HUES48 (cell line): ENCODE measurements around the gene FBXW7.

Source experiments
- H3K27ac ChIP-seq: one replicate; pipeline ENCODE4 v1.7.0; 2013; ENCODE audit warnings: low read depth, low read length, inconsistent platforms
- H3K27me3 ChIP-seq: 2 replicates; pipeline ENCODE4 v1.6.1; 2013; ENCODE audit warnings: mild to moderate bottlenecking, low read length; ENCODE audit not compliant: control insufficient read depth, insufficient read depth
- H3K36me3 ChIP-seq: 2 replicates; pipeline ENCODE4 v1.6.1; 2013; ENCODE audit warnings: low read length; ENCODE audit not compliant: control insufficient read depth, insufficient read depth
- H3K4me1 ChIP-seq: 2 replicates; pipeline ENCODE4 v1.6.1; 2013; ENCODE audit warnings: mild to moderate bottlenecking, low read length; ENCODE audit not compliant: control insufficient read depth, insufficient read depth
- H3K4me3 ChIP-seq: 2 replicates; pipeline ENCODE4 v1.5.1; 2013; ENCODE audit warnings: mild to moderate bottlenecking, low read depth, low read length
- H3K9ac ChIP-seq: 2 replicates; pipeline ENCODE4 v1.6.1; 2013; ENCODE audit warnings: mild to moderate bottlenecking, low read depth, low read length, moderate library complexity
- H3K9me3 ChIP-seq: 2 replicates; pipeline ENCODE4 v1.6.1; 2013; ENCODE audit warnings: low read length; ENCODE audit not compliant: control insufficient read depth, insufficient read depth

Gene FBXW7

DNA sequence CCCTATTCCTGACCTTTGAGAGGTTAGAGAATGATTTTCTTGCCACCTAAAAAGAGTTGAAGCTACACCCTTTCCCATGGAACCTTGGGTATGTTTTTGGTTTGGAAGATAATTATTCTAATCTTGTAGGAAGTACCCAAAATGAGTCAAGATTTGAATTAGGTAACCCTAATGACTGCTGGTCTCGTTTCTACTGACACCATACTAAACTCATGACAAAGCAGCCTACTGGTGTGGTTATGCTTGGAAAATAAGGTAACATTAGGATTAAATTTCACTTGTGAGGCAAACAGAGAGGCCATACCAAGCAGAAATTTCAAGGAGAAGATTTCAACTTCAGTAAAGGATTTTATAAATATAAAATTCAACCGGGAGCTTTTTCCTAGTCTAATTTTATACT lies 107.9 kb downstream of the FBXW7 start:
- no peaks in the 10 kb centered on the region for H3K36me3 ChIP-seq
- H3K4me3 ChIP-seq, result no peak overlapping the region
- H3K9ac ChIP-seq, result no peak overlapping the region

DNA sequence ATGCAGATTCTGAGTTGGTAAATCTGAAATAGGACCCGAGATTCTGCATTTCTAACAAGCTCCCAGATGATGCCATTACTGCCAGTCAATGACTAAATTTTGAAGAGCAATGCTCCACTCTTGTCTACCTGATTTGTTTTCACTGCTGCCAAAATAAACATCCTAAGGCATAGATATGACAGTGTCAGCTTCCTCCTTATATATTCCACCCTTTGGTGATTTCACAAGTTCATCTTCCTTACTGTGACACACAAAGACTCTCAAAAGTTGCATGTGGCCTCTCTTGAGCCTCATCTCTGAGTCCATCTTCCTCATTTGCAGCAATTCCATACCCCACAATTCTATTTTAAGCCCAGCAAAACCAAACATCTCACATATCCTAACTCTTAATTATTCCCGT lies 110.9 kb downstream of the FBXW7 start:
- H3K9me3 ChIP-seq, result no peaks in the 10 kb centered on the region
- H3K9ac ChIP-seq, result no peak overlapping the region
- H3K27ac ChIP-seq, result no peak overlapping the region

More for the DNA sequence above, 107.9 kb downstream of the FBXW7 start:
- Histone ChIP-seq H3K9me3 (no peaks in the 10 kb centered on the region), H3K27me3 (no peaks in the 10 kb centered on the region), H3K27ac (no peak overlapping the region), H3K4me1 (peaks cover 35% of the 10 kb centered on the region)

DNA sequence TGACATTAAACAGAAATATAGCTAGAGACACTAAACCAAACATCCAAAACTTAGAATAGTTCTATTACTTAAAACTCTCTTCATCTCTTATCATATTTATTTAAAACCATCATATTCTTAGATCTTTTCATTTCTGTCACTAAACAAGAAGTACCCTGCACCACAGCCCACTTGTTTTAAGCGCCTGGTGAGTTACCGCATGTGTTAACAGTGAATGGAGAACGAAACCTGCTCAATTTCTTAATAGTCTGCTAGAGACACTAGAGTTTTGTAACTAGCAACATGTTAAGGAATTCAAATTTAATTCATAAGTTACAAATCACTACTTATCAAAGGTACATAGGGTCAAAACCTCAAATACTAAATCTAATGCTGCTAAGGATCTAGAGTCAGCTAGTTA lies 111.5 kb downstream of the FBXW7 start:
- Histone ChIP-seq H3K4me3 (no peak overlapping the region), H3K9ac (no peak overlapping the region), H3K27me3 (no peaks in the 10 kb centered on the region), H3K36me3 (no peaks in the 10 kb centered on the region), H3K4me1 (peaks cover 18% of the 10 kb centered on the region), H3K9me3 (no peaks in the 10 kb centered on the region), H3K27ac (no peak overlapping the region)

More for the DNA sequence above, 110.9 kb downstream of the FBXW7 start:
- no peaks in the 10 kb centered on the region for H3K27me3 ChIP-seq
- peaks cover 18% of the 10 kb centered on the region for H3K4me1 ChIP-seq
- H3K4me3 ChIP-seq, result no peak overlapping the region
- no peaks in the 10 kb centered on the region for H3K36me3 ChIP-seq

DNA sequence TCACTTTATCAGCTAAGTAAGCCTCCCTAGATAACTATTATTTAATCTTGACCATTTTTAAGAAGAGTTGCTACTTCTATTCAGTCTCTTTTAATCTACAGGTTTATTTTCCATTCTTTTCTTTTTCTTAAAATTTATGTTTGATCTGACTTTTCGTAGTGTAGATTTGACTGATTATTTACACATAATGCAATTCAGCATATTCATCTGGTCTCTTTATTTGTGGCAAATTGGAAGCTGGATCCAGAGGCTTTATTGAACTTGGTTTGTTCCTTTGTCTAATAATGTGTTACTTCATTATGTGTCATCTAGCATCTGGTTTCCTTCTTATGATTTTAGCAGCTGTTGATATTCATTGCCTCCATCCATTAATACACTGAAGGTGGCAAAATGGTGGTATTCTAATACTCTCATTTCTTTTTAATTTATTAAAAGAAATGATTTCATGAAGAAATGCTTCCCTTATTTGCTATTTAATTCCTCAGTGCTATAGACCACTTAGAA lies 113.0 kb downstream of the FBXW7 start:
- Histone ChIP-seq H3K27me3 (no peaks in the 10 kb centered on the region), H3K4me3 (no peak overlapping the region), H3K27ac (no peak overlapping the region), H3K36me3 (no peaks in the 10 kb centered on the region), H3K4me1 (peaks cover 24% of the 10 kb centered on the region), H3K9me3 (no peaks in the 10 kb centered on the region), H3K9ac (no peak overlapping the region)

DNA sequence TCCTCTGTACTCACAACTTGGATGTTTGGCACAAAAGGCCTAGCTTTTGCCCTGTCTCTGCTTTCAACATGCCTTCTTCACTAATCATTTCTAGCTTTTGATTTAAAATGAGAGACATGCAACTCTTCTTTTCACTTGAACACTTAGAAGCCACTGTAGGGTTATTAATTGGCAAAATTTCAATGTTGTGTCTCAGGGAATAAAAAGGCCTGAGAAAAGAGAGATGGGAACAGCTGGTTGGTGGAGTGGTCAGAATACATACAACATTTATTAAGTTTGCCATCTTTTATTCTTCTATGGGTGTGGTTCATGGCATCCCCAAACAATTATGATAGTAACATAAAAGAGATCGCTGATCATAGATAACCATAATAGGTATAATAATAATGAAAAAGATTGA lies 114.3 kb downstream of the FBXW7 start:
- no peak overlapping the region for H3K4me3 ChIP-seq
- no peaks in the 10 kb centered on the region for H3K9me3 ChIP-seq
- H3K27me3 ChIP-seq, result no peaks in the 10 kb centered on the region
- no peaks in the 10 kb centered on the region for H3K36me3 ChIP-seq
- H3K4me1 ChIP-seq, result peaks cover 24% of the 10 kb centered on the region
- H3K9ac ChIP-seq, result no peak overlapping the region
- no peak overlapping the region for H3K27ac ChIP-seq

DNA sequence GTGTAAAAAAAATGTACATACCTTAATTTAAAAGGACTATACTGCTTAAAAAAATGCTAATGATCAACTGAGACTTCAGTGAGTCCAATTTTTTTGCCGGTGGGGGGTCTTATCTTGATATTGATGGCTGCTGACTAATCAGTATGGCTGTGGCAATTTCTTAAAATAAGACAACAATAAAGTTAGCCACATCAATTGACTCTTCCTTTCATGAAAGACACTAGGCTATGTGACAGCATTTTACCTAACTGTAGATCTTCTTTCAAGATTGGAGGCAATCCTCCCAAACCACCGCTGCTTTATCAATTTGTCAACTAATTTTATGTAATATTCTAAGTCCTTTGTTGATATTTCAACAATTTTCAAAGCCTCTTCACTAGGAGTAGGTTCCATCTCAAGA lies 116.1 kb downstream of the FBXW7 start:
- Histone ChIP-seq H3K4me1 (peaks cover 18% of the 10 kb centered on the region), H3K27ac (no peak overlapping the region), H3K27me3 (no peaks in the 10 kb centered on the region), H3K9ac (no peak overlapping the region), H3K36me3 (no peaks in the 10 kb centered on the region), H3K4me3 (no peak overlapping the region), H3K9me3 (no peaks in the 10 kb centered on the region)

DNA sequence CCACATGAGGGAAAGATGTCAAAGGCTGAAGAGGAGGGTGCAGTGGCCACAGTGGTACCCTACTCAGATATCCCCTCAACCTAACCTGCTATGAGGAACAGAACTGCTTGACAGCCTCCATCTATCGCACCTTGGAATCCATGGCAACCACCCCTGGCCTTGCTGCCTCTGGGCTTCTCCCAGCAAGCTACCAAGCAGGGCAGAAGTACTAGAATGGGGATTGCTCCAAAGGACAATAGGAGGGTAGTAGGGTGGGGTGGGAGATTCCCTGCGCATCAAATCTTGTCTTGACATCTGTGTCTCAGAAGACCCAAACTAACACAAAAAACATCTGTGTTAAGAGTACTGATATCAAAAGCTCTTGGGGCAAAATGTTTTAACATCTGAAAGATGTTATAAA lies 118.2 kb downstream of the FBXW7 start:
- no peaks in the 10 kb centered on the region for H3K9me3 ChIP-seq
- no peaks in the 10 kb centered on the region for H3K27me3 ChIP-seq
- no peak overlapping the region for H3K27ac ChIP-seq
- 0 out of 2 replicates have a peak, but pooled peaks cover 11% of the 10 kb centered on the region for H3K4me1 ChIP-seq
- no peaks in the 10 kb centered on the region for H3K36me3 ChIP-seq
- no peak overlapping the region for H3K9ac ChIP-seq
- H3K4me3 ChIP-seq, result no peak overlapping the region

DNA sequence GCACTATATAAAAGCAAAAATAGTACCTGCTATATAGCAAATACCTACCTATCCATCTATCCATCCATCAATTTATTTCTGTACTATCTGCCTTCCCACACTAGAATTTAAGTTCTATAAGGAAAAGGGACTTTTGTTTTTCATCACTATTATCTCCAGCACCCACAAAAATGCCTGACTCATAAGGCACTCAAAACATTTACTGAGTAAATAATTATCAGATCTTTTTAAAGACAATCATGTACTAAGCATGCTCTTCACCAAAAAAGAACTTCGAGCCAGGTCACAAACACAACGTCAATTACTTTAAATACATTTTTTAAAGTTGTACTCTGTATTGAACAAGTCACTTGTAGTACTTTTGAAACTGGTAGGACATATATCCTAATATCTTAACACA lies 119.9 kb downstream of the FBXW7 start:
- no peaks in the 10 kb centered on the region for H3K27me3 ChIP-seq
- H3K9me3 ChIP-seq, result no peaks in the 10 kb centered on the region
- H3K4me3 ChIP-seq, result no peak overlapping the region
- no peak overlapping the region for H3K27ac ChIP-seq
- no peak overlapping the region for H3K9ac ChIP-seq
- H3K36me3 ChIP-seq, result 0 out of 2 replicates have a peak, but pooled peaks cover 4% of the 10 kb centered on the region
- H3K4me1 ChIP-seq, result 0 out of 2 replicates have a peak, but pooled peaks cover 11% of the 10 kb centered on the region

DNA sequence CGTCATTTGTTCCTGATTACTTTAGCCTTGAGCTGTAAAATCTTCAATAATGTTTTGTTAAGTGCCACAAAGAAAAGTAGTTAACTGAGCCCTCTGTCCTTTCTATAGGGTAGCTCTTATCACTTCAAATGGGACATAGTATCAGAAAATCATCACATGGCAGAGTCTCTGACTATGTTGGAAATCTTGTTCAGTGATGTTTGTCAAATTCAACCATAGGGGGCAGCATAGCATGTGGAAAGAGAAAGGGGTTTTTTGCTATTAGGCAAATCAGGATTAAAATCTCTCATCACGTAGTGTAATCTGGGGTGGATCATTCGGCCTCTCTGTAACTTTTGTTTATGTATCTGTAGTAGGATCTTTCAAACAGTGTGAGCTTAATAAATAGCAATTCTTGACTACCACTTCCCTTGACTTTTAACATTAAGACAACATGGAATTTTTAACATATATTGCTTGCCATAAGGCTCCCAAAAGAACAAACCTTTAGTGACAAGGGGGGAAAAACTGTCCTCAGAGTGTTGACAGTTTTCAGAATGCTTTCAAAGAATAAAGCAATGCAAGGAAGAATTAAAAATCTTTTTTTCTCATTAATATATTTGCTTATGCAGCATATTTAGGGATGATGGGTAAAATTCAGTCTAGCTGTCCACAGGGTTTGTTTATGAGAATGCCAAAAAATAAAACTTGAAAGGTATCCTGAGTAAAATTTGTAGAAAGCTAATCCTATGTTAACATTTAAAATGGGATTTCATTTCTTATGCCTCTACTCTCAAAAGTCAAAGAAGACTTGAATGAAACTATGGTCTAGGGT lies 127.2 kb downstream of the FBXW7 start:
- H3K27ac ChIP-seq, result no peak overlapping the region
- H3K9me3 ChIP-seq, result no peaks in the 10 kb centered on the region
- no peak overlapping the region for H3K4me3 ChIP-seq
- peaks cover 4% of the 10 kb centered on the region; the same call in 1 of the 2 replicates for H3K4me1 ChIP-seq
- H3K36me3 ChIP-seq, result 0 out of 2 replicates have a peak, but pooled peaks cover 4% of the 10 kb centered on the region
- no peak overlapping the region for H3K9ac ChIP-seq
- H3K27me3 ChIP-seq, result no peaks in the 10 kb centered on the region

DNA sequence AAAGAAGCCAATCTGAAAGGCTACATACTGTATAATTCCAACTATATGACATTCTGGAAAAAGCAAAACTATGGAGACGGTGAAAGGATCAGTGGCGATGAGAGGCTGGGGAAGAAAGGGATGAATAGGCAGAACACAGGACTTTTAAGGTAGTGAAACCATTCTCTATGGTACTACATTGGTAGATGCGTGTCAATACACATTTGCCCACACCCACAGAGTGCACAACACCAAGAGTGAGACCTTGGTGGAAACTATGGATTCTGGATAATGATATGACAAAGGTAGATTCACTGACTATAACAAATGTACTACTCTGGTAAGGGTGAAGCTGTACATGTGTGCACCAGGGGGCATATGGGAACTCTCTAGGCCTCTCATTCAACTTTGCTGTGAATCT lies 134.5 kb downstream of the FBXW7 start:
- H3K27ac ChIP-seq, result no peak overlapping the region
- no peak overlapping the region for H3K9ac ChIP-seq
- H3K9me3 ChIP-seq, result no peaks in the 10 kb centered on the region
- peaks cover 7% of the 10 kb centered on the region; the same call in 1 of the 2 replicates for H3K4me1 ChIP-seq
- no peaks in the 10 kb centered on the region for H3K36me3 ChIP-seq
- H3K27me3 ChIP-seq, result no peaks in the 10 kb centered on the region
- H3K4me3 ChIP-seq, result no peak overlapping the region

DNA sequence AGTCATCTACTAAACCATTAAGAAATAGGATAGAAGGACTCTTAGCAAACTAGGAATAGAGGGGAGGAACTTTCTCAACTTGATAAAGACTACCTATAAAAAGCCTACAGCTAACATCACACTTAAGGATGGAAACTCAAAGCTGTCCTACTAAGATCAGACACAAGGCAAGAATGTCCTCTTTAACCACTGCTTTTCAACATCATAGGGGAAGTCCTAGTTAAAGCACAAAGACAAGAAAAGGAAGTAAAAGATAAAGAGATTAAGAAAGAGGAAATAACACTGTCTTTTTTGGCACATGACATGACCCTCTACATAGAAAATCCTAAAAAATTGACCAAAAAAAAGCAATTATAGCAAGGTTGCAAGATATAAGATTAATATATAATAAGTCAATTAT lies 136.6 kb downstream of the FBXW7 start:
- no peaks in the 10 kb centered on the region for H3K27me3 ChIP-seq
- peak overlapping the region; percentile 18 for H3K27ac ChIP-seq
- H3K9ac ChIP-seq, result no peak overlapping the region
- no peak overlapping the region for H3K4me3 ChIP-seq
- no peaks in the 10 kb centered on the region for H3K9me3 ChIP-seq
- H3K4me1 ChIP-seq, result peaks cover 7% of the 10 kb centered on the region; the same call in 1 of the 2 replicates
- H3K36me3 ChIP-seq, result no peaks in the 10 kb centered on the region
